Aorta (tissue), 5 donors: ENCODE results near the gene ZNF808. TPM values are rescaled to one million over a fixed set of nuclear protein-coding genes. Genes with fewer than 3 reads are reported as not detected.
"Not testable (repeated sequence)": the region's sequence is repeated elsewhere in the genome, so short reads cannot be mapped to it uniquely, and the experiment has no call there.

Source experiments
- ATAC-seq: fragments of 200-7000 bp; cut with Tn5 transposase; one replicate; pipeline ENCODE4 v1.9.1; 2022; ENCODE audit warnings: moderate library complexity; ENCODE audit not compliant: low FRiP score
- DNase-seq, 2 donors: peaks; one replicate each; pipeline ENCODE4 v3.0.0-alpha.2; 2020
- H3K27ac ChIP-seq, 2 donors: one replicate each; pipeline ENCODE4 v1.5.1; 2013; ENCODE audit warnings: low read length in 2 of 2, mild to moderate bottlenecking in 2 of 2, moderate library complexity in 2 of 2, control low read depth in 1 of 2, inconsistent platforms in 1 of 2, low read depth in 1 of 2
- H3K27me3 ChIP-seq, 2 donors: one replicate each; pipeline ENCODE4 v1.6.1; 2013; ENCODE audit warnings: control low read depth in 1 of 2, low read length in 1 of 2, mild to moderate bottlenecking in 1 of 2, moderate library complexity in 1 of 2; ENCODE audit not compliant: insufficient read depth in 2 of 2, control insufficient read depth in 1 of 2
- H3K36me3 ChIP-seq, 2 donors: one replicate each; pipeline ENCODE4 v1.6.1; 2013; ENCODE audit warnings: control low read depth in 1 of 2, low read length in 1 of 2, mild to moderate bottlenecking in 1 of 2; ENCODE audit not compliant: insufficient read depth in 2 of 2, control insufficient read depth in 1 of 2
- H3K4me1 ChIP-seq, 2 donors: one replicate each; pipeline ENCODE4 v1.6.1; 2013; ENCODE audit warnings: low read length in 2 of 2, control low read depth in 1 of 2, mild to moderate bottlenecking in 1 of 2, moderate library complexity in 1 of 2; ENCODE audit not compliant: insufficient read depth in 2 of 2, control insufficient read depth in 1 of 2
- H3K4me3 ChIP-seq, 2 donors: one replicate each; pipeline ENCODE4 v1.5.1; 2013; ENCODE audit warnings: low read length in 2 of 2, control low read depth in 1 of 2, mild to moderate bottlenecking in 1 of 2
- H3K9me3 ChIP-seq: one replicate; pipeline ENCODE4 v1.6.1; 2013; ENCODE audit warnings: mild to moderate bottlenecking, low read length; ENCODE audit not compliant: control insufficient read depth
- WGBS, 2 donors: extraction: QIAGEN DNeasy Blood & Tissue Kit; methylation state at CpG; one replicate each; pipeline ENCODE4 v1.1.7; 2013; 5-methylcytosine and 5-hydroxymethylcytosine counted together
- intact Hi-C, 2 donors: fragments of 100-400 bp; cut with DNase I; formaldehyde crosslinking; loops; one replicate each; pipeline versions ENCODE4 v1.14.2 to v1.15.0; 2022
- polyA plus RNA-seq, 2 donors: library from polyadenylated mRNA; stranded (reverse); fragments of 200-250 nt; gene quantifications; one replicate each; pipeline ENCODE4 v1.2.3, GENCODE V29; 2013
- total RNA-seq, 2 donors: library from RNA; stranded (reverse); fragmentation: NEBNext Ultra II Directional; extraction: Animal tissue kit (Norgen Biotek cat#: 25700); gene quantifications; one replicate each; pipeline ENCODE4 v1.2.1, GENCODE V29; 2021
- donor health status: healthy with polysubstance abuse.
- donor health status: Bipolar disorder and iron deficiency.
- donor health status: DM: no; HTN: no; CAD: no.
- donor health status: DM: no; HTN: no; CAD: no.
- donor health status: DM: yes; HTN: yes; CAD: no.

ZNF808 gene
- total and polyA plus RNA-seq, 4 donors, result 1.1 to 36.4 (median 11.0) TPM

DNA sequence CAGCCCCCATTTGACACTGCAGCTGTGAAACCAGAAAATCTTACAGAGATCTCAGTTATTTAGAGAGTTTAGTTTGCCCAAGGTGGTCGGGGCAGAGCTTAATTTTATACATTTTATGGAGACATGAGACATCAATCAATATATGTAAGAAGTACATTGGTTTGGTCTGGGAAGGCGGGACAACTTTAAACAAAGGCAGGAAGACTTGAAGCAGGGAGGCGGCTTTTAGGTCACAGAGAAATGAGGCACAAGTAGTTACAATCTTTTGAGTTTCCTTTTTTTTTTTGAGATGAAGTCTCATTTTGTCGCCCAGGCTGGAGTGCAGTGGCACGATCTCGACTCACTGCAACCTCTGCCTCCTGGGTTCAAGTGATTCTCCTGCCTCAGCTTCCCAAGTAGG is 15.1 kb downstream of the ZNF808 start:
- not testable (repeated sequence) for H3K36me3 ChIP-seq, ATAC-seq
- WGBS, 2 donors, result 87 to 91% methylated on average over 6 of the region's 6 CpGs

GRCh38 chr19:52542984-52543664 is 15.7 kb downstream of the ZNF808 start:
- DNase-seq, result no peak
- peaks cover 0 to 8% of the 10 kb centered on the region in 2 donors for H3K36me3 ChIP-seq
- peaks cover 3% of the 10 kb centered on the region for H3K9me3 ChIP-seq
- no peak overlapping the region for H3K27ac ChIP-seq
- 82 to 83% methylated on average over 8 of the region's 8 CpGs for WGBS, 2 donors
- no peaks in the 10 kb centered on the region for H3K27me3 ChIP-seq
- no peak for ATAC-seq
- no peak overlapping the region for H3K4me3 ChIP-seq
- no peaks in the 10 kb centered on the region for H3K4me1 ChIP-seq
- intact Hi-C loops, result no loop called here

More for the DNA sequence above, 15.1 kb downstream of the ZNF808 start:
- intact Hi-C loops, H3K27me3 ChIP-seq, H3K4me1 ChIP-seq, H3K9me3 ChIP-seq, H3K4me3 ChIP-seq, H3K27ac ChIP-seq, DNase-seq: not testable (repeated sequence)

GRCh38 chr19:52554216-52554971 is 26.9 kb downstream of the ZNF808 start:
- intact Hi-C loops, result no loop called here
- Histone ChIP-seq H3K27ac (no peak overlapping the region), H3K36me3 (peaks cover 18 to 22% of the 10 kb centered on the region in 2 donors), H3K4me1 (no peaks in the 10 kb centered on the region), H3K4me3 (no peak overlapping the region), H3K9me3 (peaks cover 21% of the 10 kb centered on the region), H3K27me3 (no peaks in the 10 kb centered on the region)
- 98% methylated on average over 15 of the region's 15 CpGs for WGBS, 2 donors
- ATAC-seq, result no peak
- no peak for DNase-seq

DNA sequence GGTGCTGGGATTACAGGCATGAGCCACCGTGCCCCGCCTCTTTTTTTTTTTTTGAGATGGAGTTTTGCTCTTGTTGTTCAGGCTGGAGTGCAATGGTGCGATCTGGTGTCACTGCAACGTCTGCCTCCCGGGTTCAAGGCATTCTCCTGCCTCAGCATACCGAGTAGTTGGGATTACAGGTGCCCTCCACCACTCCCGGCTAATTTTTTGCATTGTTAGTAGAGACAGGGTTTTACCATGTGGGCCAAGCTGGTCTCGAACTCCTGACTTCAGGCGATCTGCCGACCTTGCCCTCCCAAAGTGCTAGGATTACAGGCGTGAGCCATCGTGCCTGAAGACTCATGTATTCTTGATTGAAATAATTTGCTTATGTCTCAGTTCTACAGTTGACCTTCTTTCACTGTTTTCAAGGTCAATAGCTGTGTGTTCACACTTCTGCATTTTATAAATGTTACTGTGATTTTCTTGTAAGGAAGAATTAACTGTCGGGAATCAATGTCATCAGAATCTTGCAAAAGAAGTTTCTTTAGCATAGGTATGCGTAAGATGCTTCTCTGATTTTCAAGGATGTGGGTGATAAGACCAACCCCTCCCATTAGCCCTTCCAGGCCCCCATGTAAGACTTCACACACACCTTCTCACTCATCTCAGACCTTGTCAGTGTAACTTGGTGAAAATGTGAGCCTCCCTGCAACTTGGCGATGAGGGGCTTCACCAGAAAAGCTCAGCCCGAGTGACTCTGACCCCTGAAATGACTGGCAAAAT is 29.9 kb downstream of the ZNF808 start:
- intact Hi-C loops, result no loop called here

DNA sequence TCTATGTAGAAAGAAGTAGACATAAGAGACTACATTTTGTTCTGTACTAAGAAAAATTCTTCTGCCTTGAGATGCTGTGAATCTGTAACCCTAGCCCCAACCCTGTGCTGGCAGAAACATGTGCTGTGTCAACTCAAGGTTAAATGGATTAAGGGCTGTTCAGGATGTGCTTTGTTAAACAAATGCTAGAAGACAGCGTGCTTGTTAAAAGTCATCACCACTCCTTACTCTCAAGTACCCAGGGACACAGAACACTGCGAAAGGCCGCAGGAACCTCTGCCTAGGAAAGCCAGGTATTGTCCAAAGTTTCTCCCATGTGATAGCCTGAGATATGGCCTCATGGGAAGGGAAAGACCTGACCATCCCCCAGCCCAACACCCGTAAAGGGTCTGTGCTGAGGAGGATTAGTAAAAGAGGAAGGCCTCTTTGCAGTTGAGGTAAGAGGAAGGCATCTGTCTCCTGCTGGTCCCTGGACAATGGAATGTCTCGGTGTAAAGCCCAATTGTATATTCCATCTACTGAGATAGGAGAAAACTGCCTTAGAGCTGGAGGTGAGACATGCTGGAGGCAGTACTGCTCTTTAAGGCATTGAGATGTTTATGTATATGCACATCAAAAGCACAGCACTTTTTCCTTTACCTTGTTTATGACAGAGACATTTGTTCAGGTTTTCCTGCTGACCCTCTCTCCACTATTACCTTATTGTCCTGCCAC is 31.4 kb downstream of the ZNF808 start:
- DNase-seq, intact Hi-C loops, H3K4me1 ChIP-seq, H3K4me3 ChIP-seq, H3K27ac ChIP-seq, H3K27me3 ChIP-seq, ATAC-seq: not testable (repeated sequence)
- 68 to 72% methylated on average over 5 of the region's 5 CpGs for WGBS, 2 donors
- peaks cover 14 to 18% of the 10 kb centered on the region in 2 donors for H3K36me3 ChIP-seq
- H3K9me3 ChIP-seq, result peaks cover 17% of the 10 kb centered on the region

More for the DNA sequence above, 29.9 kb downstream of the ZNF808 start:
- Histone ChIP-seq H3K27ac (no peak overlapping the region), H3K4me3 (no peak overlapping the region), H3K36me3 (peaks cover 14 to 22% of the 10 kb centered on the region in 2 donors), H3K27me3 (no peaks in the 10 kb centered on the region), H3K9me3 (peaks cover 15% of the 10 kb centered on the region), H3K4me1 (no peaks in the 10 kb centered on the region)
- 98% methylated on average over 16 of the region's 16 CpGs for WGBS, 2 donors
- ATAC-seq (no peak), DNase-seq (no peak)

DNA sequence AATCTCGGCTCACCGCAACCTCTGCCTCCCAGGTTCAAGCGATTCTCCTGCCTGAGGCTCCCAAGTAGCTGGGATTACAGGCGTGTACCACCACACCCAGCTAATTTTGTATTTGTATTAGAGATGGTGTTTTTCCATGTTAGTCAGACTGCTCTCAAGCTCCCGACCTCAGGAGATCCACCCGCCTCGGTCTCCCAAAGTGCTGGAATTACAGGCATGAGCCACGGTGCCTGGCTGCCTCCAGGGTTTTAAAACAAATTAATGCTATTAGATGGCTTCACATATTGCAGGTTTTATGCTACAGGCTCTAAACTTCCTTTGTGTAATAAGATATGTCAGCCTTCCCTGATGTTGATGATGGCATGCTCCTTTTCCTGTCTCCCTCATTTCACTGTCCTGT is 34.1 kb downstream of the ZNF808 start:
- H3K36me3 ChIP-seq, H3K4me1 ChIP-seq, H3K27me3 ChIP-seq, H3K9me3 ChIP-seq, H3K27ac ChIP-seq, DNase-seq, H3K4me3 ChIP-seq, intact Hi-C loops, ATAC-seq: not testable (repeated sequence)
- WGBS, 2 donors, result 97 to 98% methylated on average over 8 of the region's 8 CpGs

- Histone ChIP-seq H3K4me1 (no peaks in the 10 kb centered on the region), H3K4me3 (no peak overlapping the region), H3K36me3 (peaks cover 0 to 4% of the 10 kb centered on the region in 2 donors), H3K9me3 (peaks cover 6% of the 10 kb centered on the region), H3K27me3 (no peaks in the 10 kb centered on the region), H3K27ac (no peak overlapping the region)
- DNase-seq (no peak), ATAC-seq (no peak)
- intact Hi-C loops, result no loop called here
- 90 to 93% methylated on average over 6 of the region's 6 CpGs for WGBS, 2 donors
These were observed 38.7 kb downstream of the ZNF808 start for GRCh38 chr19:52566121-52566520.

- H3K9me3 ChIP-seq, result peaks cover 5% of the 10 kb centered on the region
- no peaks in the 10 kb centered on the region for H3K4me1 ChIP-seq
- H3K4me3 ChIP-seq, result no peak overlapping the region
- H3K27ac ChIP-seq, result no peak overlapping the region
- H3K36me3 ChIP-seq, result peaks cover 0 to 4% of the 10 kb centered on the region in 2 donors
- DNase-seq (no peak), ATAC-seq (no peak)
- intact Hi-C loops, result no loop called here
- WGBS, 2 donors, result 92 to 95% methylated on average over 2 of the region's 2 CpGs
- H3K27me3 ChIP-seq, result no peaks in the 10 kb centered on the region
These were observed 39.1 kb downstream of the ZNF808 start for GRCh38 chr19:52566588-52566987.
